Coronary artery (tissue), 2 donors: ENCODE results near the gene GAL3ST3.
"Not testable (repeated sequence)": the region's sequence is repeated elsewhere in the genome, so short reads cannot be mapped to it uniquely, and the experiment has no call there.

ENCODE experiments used
- DNase-seq: peaks from one replicate; pipeline ENCODE4 v3.0.0-alpha.2; 2017; ENCODE audit warnings: low spot score
- H3K27ac ChIP-seq, 2 donors: fragments of 200-600 bp; sonication (generic); one replicate each; pipeline ENCODE4 v1.5.1; 2016 to 2019
- H3K4me3 ChIP-seq: fragments of 200-600 bp; sonication (generic); 2 replicates; pipeline ENCODE4 v1.5.1; 2016; ENCODE audit warnings: mild to moderate bottlenecking, moderate library complexity
- TF ChIP-seq, protein P1 (sequence below): fragments of 200-600 bp; sonication (generic); IDR thresholded peaks from one replicate; pipeline ENCODE4 v1.5.1; 2019; ENCODE audit warnings: antibody characterized with exemption

GAL3ST3 gene

GRCh38 chr11:66082946-66083698 lies 34.2 kb upstream of the GAL3ST3 start:
- Histone ChIP-seq H3K4me3 (peak overlapping the region; percentile 21), H3K27ac (peak overlapping the region in 1 of 2 donors; percentile 40)
- TF ChIP-seq, protein P1, sequence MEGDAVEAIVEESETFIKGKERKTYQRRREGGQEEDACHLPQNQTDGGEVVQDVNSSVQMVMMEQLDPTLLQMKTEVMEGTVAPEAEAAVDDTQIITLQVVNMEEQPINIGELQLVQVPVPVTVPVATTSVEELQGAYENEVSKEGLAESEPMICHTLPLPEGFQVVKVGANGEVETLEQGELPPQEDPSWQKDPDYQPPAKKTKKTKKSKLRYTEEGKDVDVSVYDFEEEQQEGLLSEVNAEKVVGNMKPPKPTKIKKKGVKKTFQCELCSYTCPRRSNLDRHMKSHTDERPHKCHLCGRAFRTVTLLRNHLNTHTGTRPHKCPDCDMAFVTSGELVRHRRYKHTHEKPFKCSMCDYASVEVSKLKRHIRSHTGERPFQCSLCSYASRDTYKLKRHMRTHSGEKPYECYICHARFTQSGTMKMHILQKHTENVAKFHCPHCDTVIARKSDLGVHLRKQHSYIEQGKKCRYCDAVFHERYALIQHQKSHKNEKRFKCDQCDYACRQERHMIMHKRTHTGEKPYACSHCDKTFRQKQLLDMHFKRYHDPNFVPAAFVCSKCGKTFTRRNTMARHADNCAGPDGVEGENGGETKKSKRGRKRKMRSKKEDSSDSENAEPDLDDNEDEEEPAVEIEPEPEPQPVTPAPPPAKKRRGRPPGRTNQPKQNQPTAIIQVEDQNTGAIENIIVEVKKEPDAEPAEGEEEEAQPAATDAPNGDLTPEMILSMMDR = no peak
- DNase-seq = no peak

GRCh38 chr11:66081505-66081904 lies 32.5 kb upstream of the GAL3ST3 start:
- TF ChIP-seq, protein P1 = no peak
- Histone ChIP-seq H3K4me3 (no peak overlapping the region), H3K27ac (peak overlapping the region in 1 of 2 donors; percentile 71)
- no peak for DNase-seq

DNA sequence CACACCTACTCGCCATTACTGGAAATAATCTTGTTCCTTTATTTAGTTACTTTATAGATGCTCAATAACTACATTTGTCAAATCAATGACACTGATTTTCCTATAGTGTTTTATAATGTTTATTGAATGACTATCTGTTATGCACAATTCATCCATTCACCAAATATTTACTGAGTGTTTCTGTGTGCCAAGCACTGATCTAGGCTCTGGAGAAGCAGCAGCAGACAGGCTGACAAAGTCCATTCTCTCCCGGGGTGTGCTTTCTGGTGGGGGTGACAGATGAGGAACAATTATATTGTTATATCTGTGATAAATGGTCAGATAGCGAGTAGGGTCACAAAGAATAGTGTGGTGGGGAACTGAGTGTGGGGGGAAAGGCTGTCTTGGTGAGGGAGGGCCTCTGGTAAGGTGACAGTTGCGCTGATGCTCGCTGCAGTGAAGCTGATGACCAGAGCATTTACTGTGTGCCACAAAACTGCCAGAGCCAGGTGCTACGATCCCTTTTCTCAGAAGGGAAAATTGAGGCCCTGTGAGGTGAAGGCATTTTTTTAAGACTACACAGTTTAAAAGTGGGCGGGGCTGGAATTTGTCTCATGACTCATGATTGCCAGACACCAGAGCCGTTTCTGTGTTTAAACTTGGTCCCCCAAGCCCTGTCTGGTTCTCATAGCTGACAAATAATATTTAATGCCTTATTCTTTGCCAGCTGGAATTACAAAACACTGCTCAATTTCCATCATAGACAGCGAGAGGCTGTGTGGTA lies 31.3 kb upstream of the GAL3ST3 start:
- no peak overlapping the region for H3K4me3 ChIP-seq
- TF ChIP-seq, protein P1 = no peak
- DNase-seq = no peak
- H3K27ac ChIP-seq = peak overlapping the region; percentile 22 to 73

- DNase-seq, H3K4me3 ChIP-seq, H3K27ac ChIP-seq: not testable (repeated sequence)
These were observed 30.0 kb upstream of the GAL3ST3 start for GRCh38 chr11:66078949-66079348.

GRCh38 chr11:66077927-66078326 lies 29.0 kb upstream of the GAL3ST3 start:
- TF ChIP-seq, protein P1 = no peak
- no peak overlapping the region for H3K4me3 ChIP-seq
- H3K27ac ChIP-seq = no peak overlapping the region
- DNase-seq = no peak

- TF ChIP-seq, protein P1 = no peak
These were observed 27.6 kb upstream of the GAL3ST3 start for GRCh38 chr11:66076561-66076960.

GRCh38 chr11:66075273-66075672 lies 26.3 kb upstream of the GAL3ST3 start:
- Histone ChIP-seq H3K27ac (no peak overlapping the region), H3K4me3 (no peak overlapping the region)
- TF ChIP-seq, protein P1 = no peak
- DNase-seq = no peak

More at GRCh38 chr11:66076561-66076960, 27.6 kb upstream of the GAL3ST3 start:
- no peak overlapping the region for H3K4me3 ChIP-seq
- H3K27ac ChIP-seq = no peak overlapping the region
- no peak for DNase-seq
